Muscle of leg (tissue), 16 donors: ENCODE results near the gene GCC1. TPM values are rescaled to one million over a fixed set of nuclear protein-coding genes. Genes with fewer than 3 reads are reported as not detected.

ENCODE experiments used
- DNase-seq: peaks from one replicate; pipeline ENCODE4 v3.0.0; 2013
- H3K27ac ChIP-seq: one replicate; pipeline ENCODE4 v1.5.1; 2013; ENCODE audit warnings: mild to moderate bottlenecking, low read length, control low read depth
- H3K27me3 ChIP-seq: one replicate; pipeline ENCODE4 v1.6.1; 2013; ENCODE audit warnings: low read length; ENCODE audit not compliant: control insufficient read depth, insufficient read depth
- H3K36me3 ChIP-seq: one replicate; pipeline ENCODE4 v1.6.1; 2013; ENCODE audit warnings: low read length; ENCODE audit not compliant: control insufficient read depth, insufficient read depth
- H3K4me1 ChIP-seq: one replicate; pipeline ENCODE4 v1.6.1; 2013; ENCODE audit warnings: low read length; ENCODE audit not compliant: control insufficient read depth, insufficient read depth
- H3K4me3 ChIP-seq: one replicate; pipeline ENCODE4 v1.5.1; 2013; ENCODE audit warnings: low read length, control low read depth
- H3K9me3 ChIP-seq: replicated peaks from 2 replicates; pipeline ENCODE4 v1.6.1; 2013; ENCODE audit warnings: low read depth, low read length; ENCODE audit not compliant: control insufficient read depth
- WGBS: methylation state at CpG from one replicate; pipeline ENCODE4 v1.1.5; 2013; ENCODE audit warnings: missing lambda C conversion rate; ENCODE audit not compliant: insufficient coverage; 5-methylcytosine and 5-hydroxymethylcytosine counted together
- long read RNA-seq, 11 donors: transcript quantifications; one replicate each; lab custom pipeline, GENCODE V29; 2026
- polyA plus RNA-seq, 8 donors: library from polyadenylated mRNA; unstranded; fragments of 120-200 nt; gene quantifications; one replicate each; pipeline versions ENCODE4 v1.2.1 to v1.2.3, GENCODE V29; 2013; ENCODE audit warnings: inconsistent platforms in 1 of 8, low replicate concordance in 1 of 8; ENCODE audit not compliant: insufficient read length in 8 of 8, insufficient read depth in 1 of 8
- total RNA-seq: library from RNA; stranded (reverse); fragments of 120-200 nt; gene quantifications from one replicate; pipeline ENCODE4 v1.2.4, GENCODE V29; 2013

GCC1 gene, protein sequence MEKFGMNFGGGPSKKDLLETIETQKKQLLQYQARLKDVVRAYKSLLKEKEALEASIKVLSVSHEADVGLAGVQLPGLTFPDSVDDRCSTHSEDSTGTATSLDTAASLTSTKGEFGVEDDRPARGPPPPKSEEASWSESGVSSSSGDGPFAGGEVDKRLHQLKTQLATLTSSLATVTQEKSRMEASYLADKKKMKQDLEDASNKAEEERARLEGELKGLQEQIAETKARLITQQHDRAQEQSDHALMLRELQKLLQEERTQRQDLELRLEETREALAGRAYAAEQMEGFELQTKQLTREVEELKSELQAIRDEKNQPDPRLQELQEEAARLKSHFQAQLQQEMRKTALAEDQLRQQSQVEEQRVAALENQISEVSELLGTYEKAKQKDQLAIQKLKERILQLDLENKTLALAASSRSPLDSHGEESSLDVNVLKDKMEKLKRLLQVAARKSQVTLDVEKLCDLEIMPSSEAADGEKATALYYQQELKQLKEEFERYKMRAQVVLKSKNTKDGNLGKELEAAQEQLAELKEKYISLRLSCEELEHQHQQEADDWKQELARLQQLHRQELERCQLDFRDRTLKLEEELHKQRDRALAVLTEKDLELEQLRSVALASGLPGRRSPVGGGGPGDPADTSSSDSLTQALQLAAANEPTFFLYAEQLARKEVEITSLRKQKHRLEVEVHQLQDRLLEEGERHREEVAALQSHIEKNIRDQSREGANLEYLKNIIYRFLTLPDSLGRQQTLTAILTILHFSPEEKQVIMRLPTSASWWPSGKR
- 7.7 TPM for total RNA-seq
- 10 to 100 TPM in 1 of 8 donors, 1 to 10 TPM in 7; 7.4 to 11.6 (median 9.2) TPM for polyA plus RNA-seq
- long read RNA-seq, donor 1, partial matches to known transcripts: 56 of 100 reads
- long read RNA-seq, donor 1, other reads (novel, unspliced or antisense): 44 of 100 reads
- long read RNA-seq, donor 2: 0 reads
- long read RNA-seq, donor 3, full-length matches to known transcripts: 1 of 1 reads
- long read RNA-seq, donor 3, partial matches to known transcripts: 0 of 1 reads
- long read RNA-seq, donor 3, other reads (novel, unspliced or antisense): 0 of 1 reads
- long read RNA-seq, donor 4: 0 reads
- long read RNA-seq, donor 5, full-length matches to known transcripts: 6 of 6 reads
- long read RNA-seq, donor 5, partial matches to known transcripts: 0 of 6 reads
- long read RNA-seq, donor 5, other reads (novel, unspliced or antisense): 0 of 6 reads
- long read RNA-seq, donor 6, full-length matches to known transcripts: 2 of 2 reads
- long read RNA-seq, donor 6, partial matches to known transcripts: 0 of 2 reads
- long read RNA-seq, donor 6, other reads (novel, unspliced or antisense): 0 of 2 reads
- long read RNA-seq, donor 7, full-length matches to known transcripts: 1 of 1 reads
- long read RNA-seq, donor 7, partial matches to known transcripts: 0 of 1 reads
- long read RNA-seq, donor 7, other reads (novel, unspliced or antisense): 0 of 1 reads
- long read RNA-seq, donor 8, full-length matches to known transcripts: 2 of 2 reads
- long read RNA-seq, donor 8, partial matches to known transcripts: 0 of 2 reads
- long read RNA-seq, donor 8, other reads (novel, unspliced or antisense): 0 of 2 reads
- long read RNA-seq, donor 9: 0 reads
- long read RNA-seq, donor 10, full-length matches to known transcripts: 1 of 1 reads
- long read RNA-seq, donor 10, partial matches to known transcripts: 0 of 1 reads
- long read RNA-seq, donor 10, other reads (novel, unspliced or antisense): 0 of 1 reads
- long read RNA-seq, donor 11, full-length matches to known transcripts: 3 of 3 reads
- long read RNA-seq, donor 11, partial matches to known transcripts: 0 of 3 reads
- long read RNA-seq, donor 11, other reads (novel, unspliced or antisense): 0 of 3 reads

DNA sequence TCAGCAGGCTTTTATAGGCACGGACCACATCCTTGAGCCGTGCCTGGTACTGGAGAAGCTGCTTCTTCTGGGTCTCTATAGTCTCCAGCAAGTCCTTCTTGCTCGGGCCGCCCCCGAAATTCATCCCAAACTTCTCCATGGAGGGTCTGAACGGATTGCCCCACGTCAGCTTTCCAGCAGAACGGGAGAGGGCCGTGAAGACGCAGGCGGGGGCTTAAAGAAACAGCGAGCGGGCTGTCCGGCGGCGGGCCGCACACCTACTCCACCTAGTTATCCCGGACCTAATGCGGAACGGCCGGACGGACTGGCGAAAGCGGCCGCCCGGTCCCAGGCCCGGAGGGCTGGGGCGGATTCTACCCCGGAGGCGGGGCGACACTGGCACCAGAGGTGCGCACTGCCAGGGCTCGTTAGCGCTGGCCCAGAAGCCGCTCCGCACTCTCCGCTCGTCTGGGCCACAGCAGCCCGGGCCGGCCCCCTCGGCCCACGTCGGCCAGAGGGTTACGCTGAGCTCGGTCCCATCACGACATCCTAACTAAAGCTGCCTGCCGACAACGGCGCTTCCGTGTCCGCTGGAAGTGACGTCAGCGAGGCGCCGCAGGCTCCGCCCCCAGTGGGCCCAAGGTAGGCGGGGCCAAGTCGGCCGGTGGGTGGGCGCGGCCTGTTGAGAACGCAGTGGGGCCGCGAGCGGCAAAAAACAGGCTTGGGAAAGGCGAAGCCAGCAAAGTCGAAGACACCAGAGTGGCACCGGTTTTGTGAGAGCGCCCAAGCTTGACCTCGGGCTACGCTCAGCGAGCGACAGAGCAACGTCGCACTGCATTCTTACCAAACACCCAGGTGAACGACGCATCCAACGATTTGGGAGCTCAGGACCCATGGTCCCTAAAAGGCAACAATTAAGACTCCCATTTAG is at the start of gene GCC1:
GCC1 (minus strand) TSS at position 553 of the 910 bp plus-strand sequence; CDS start at position 139, 414 bp downstream.
- Histone ChIP-seq H3K9me3 (no peaks in the 10 kb centered on the region), H3K4me3 (peak within 1 kb of the TSS; percentile 85), H3K36me3 (peaks cover 32% of the 10 kb centered on the region), H3K27me3 (no peaks in the 10 kb centered on the region), H3K27ac (peak within 1 kb of the TSS; percentile 39), H3K4me1 (peaks cover 41% of the 10 kb centered on the region)
- peak; percentile 95 for DNase-seq
- 0% methylated on average over 72 of the region's 78 CpGs for WGBS

DNA sequence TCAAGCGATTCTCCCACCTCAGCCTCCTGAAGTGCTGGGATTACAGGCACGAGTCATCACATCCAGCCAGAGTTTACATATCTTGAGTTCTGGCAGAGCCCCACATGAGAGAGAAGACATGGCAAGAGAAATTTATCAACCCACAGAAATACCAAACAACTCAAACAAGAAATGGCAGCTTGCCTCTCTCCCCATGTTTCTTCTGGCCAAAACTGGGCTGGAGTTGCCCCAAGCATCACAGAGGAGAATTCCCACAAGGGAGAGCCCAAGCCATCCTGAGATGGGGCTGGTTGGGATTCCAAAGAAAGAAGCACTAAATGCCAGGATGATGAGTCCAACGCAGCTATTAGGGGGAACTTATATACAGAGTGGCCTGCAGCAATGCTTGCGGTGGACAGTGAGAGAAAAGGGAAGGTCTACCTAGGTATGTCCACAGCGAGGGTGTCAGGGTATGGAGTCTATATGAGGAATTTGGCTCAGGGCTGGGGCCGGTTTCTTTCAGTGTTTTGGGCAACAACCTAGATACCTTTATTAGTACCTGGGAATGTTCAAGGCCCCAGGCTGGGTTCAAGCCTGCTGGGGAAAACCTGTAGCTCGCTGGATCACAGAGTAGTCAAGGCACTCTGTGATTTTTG is 47.0 kb upstream of the GCC1 start:
- WGBS: 83% methylated on average over 6 of the region's 7 CpGs
- peaks cover 5% of the 10 kb centered on the region for H3K27me3 ChIP-seq
- H3K27ac ChIP-seq: no peak overlapping the region
- no peaks in the 10 kb centered on the region for H3K36me3 ChIP-seq
- H3K4me1 ChIP-seq: no peaks in the 10 kb centered on the region
- no peak for DNase-seq
- H3K9me3 ChIP-seq: no peaks in the 10 kb centered on the region
- no peak overlapping the region for H3K4me3 ChIP-seq

DNA sequence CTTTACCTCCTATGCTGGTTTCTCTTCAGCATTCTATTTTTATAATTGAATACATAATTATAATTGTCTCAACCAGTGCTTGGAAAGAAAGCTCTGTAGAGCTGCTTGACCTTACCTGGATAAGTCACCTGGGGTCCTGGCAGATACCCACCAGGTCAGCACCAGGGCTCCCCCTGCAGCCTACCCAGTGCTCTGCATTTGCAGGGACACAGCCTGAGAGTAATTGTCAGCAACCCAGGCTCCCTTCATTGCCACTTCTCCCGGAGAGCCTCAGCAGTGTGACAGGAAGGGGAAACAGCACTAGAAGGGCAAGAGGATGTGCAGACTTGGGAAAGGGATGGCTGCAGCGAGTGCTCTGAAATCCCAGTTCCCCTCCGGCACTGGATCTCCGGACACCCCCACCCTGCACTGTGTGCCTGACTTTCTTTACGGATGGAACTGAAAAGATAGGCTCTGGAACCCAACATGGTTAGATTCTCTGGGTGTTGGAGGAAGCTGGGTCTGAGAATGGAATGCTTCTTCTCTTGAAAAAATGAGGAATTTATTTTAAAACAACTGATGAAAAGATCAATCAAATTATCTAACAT is 44.0 kb upstream of the GCC1 start:
- Histone ChIP-seq H3K27me3 (peaks cover 3% of the 10 kb centered on the region), H3K4me3 (no peak overlapping the region), H3K36me3 (no peaks in the 10 kb centered on the region), H3K4me1 (no peaks in the 10 kb centered on the region), H3K27ac (no peak overlapping the region), H3K9me3 (no peaks in the 10 kb centered on the region)
- WGBS: 0% methylated on average over 1 of the region's 5 CpGs
- no peak for DNase-seq

DNA sequence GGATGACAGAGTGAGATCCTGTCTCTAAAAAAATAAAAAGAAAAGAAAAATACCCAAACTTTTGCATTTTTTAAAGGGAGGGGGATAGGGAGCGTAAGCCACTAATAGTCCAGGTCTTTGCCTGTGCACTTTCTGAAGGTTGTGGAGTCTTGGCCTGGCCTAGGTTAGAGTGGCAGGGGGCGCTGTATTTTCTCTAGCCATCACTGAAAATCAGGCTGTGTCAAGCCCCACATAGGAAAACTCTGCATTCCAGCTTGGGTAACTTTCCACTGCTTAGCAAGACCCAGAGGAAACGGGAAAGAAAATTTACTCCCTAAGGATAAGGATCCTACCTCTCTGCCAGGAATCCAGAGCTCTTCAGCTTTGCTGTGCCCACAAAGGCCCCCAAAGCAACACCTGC is 43.0 kb upstream of the GCC1 start:
- Histone ChIP-seq H3K36me3 (no peaks in the 10 kb centered on the region), H3K27me3 (peaks cover 3% of the 10 kb centered on the region), H3K4me1 (no peaks in the 10 kb centered on the region), H3K9me3 (no peaks in the 10 kb centered on the region), H3K27ac (no peak overlapping the region), H3K4me3 (no peak overlapping the region)
- WGBS: no CpG with 5 or more reads among the region's 3 CpGs
- no peak for DNase-seq

DNA sequence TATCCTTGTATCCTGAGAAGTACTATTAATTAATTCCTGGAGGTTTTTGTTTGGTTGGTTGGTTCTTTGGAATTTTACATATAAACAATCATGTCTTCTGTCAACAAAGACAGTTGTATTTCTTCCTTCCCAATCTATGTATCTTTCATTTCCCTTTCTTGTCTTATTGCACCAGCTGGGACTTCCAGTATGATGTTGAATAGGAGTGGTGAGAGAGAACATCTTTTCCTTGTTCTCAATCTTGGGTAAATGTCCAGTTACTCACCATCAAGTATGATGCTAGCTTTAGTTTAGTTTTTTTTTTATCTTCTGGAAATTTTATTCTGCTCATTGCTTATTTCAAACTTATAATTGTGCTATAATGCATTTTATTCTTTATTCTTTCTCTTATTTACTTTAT is 39.9 kb upstream of the GCC1 start:
- no peak overlapping the region for H3K4me3 ChIP-seq
- no peak for DNase-seq
- H3K36me3 ChIP-seq: no peaks in the 10 kb centered on the region
- H3K9me3 ChIP-seq: no peaks in the 10 kb centered on the region
- H3K27ac ChIP-seq: no peak overlapping the region
- H3K4me1 ChIP-seq: no peaks in the 10 kb centered on the region
- H3K27me3 ChIP-seq: peaks cover 11% of the 10 kb centered on the region

DNA sequence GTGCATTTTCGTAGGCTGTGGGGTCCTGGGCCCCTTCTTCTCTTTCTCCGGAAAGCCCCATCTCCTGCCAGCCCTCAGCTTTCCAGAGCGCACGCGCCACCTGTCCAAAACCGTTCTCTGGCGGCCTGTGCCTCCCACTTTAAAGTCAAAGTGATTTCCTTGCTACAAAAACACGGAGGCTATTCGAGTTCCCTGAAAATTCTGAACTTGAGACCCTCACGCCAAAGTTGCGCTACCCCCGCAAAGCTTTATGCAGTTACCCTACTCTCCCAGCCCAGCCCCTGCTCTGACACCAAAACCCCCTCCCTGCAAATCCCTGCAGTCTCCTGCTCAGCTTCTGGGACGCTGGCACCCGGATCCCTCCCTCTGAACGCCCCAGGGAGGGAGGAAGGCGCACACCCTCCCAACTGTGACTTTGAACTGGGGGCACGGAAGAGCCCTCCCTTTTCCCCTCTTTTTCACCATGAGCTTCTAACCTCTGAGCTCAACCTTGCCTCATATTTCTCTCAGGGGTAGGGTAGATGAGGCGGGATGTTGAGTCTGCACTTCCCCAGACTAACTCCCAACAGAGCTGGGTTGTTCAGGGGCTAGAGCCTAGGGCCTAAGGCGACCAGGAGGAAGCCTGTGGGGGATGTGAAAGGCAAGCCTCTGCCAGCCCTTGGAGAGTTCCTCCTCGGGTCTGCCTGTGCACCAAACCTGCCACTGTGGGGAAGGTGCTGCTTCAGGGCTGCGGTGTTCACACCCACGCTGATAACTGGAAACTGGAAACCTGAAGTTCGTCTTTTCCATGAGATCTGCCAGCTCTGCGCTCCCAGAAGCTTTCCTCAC is 35.2 kb upstream of the GCC1 start:
- no peaks in the 10 kb centered on the region for H3K36me3 ChIP-seq
- H3K4me3 ChIP-seq: no peak overlapping the region
- WGBS: 2% methylated on average over 19 of the region's 24 CpGs
- H3K4me1 ChIP-seq: no peaks in the 10 kb centered on the region
- no peaks in the 10 kb centered on the region for H3K9me3 ChIP-seq
- DNase-seq: no peak
- no peak overlapping the region for H3K27ac ChIP-seq
- peaks cover 31% of the 10 kb centered on the region for H3K27me3 ChIP-seq

DNA sequence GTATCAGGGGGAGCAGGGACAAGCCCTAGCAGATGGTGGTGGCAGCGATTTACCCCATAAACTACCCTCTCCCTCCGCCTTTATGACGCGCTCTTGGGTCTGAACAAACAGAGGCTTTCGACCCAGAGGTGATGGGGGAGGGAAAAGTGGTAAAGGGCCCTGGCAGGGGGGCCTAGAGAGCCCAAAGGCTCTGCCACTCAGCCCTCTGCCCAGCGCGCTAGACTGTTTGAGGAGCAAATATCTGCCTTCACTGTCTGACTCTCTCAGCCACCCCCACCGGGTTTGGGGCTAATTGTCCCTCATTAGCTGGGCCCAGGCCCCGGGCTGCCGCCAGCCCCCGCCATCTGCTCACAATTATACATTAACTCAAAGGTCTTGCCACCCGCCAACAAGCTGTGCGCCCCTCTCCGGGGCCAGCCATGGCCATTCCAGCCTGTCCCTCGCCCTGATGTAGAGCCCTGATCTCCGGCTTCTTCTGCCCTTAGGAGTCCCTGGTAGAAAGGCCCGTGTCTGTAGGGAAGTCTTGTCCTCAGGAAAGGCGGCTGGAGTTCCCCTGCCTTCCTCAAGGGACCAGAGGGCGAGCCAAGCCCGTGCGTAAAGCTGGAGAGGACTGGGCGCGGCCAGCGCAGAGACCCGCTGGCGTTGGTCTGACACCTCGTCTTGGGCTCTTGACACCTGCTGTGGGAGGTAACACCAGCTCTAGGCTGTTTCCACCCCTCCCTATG is 34.4 kb upstream of the GCC1 start:
- no peak overlapping the region for H3K27ac ChIP-seq
- DNase-seq: no peak
- no peak overlapping the region for H3K4me3 ChIP-seq
- no peaks in the 10 kb centered on the region for H3K9me3 ChIP-seq
- H3K27me3 ChIP-seq: peaks cover 33% of the 10 kb centered on the region
- WGBS: 1% methylated on average over 17 of the region's 27 CpGs
- H3K36me3 ChIP-seq: no peaks in the 10 kb centered on the region
- H3K4me1 ChIP-seq: no peaks in the 10 kb centered on the region
